ENCODE results near the gene SCGB3A1.

The SCGB3A1 gene

GRCh38 chr5:180591311-180591887 lies at the start of gene SCGB3A1:
Gene SCGB3A1, minus strand, starts transcription at chr5:180591499. Its CDS starts 37 bp downstream, at chr5:180591462.
- no peak for DNase-seq

- DNase-seq, result no peak
Measured at GRCh38 chr5:180640611-180640860, 49.2 kb upstream of the SCGB3A1 start.

GRCh38 chr5:180639741-180640610 lies 48.7 kb upstream of the SCGB3A1 start:
- DNase-seq, result no peak

- DNase-seq, result no peak
Measured at GRCh38 chr5:180639287-180639686, 48.0 kb upstream of the SCGB3A1 start.

- DNase-seq, result no peak
Measured at GRCh38 chr5:180637962-180638680, 46.8 kb upstream of the SCGB3A1 start.

- no peak for DNase-seq
Measured at GRCh38 chr5:180636403-180637075, 45.2 kb upstream of the SCGB3A1 start.

GRCh38 chr5:180636016-180636402 lies 44.7 kb upstream of the SCGB3A1 start:
- no peak for DNase-seq

GRCh38 chr5:180633283-180634177 lies 42.2 kb upstream of the SCGB3A1 start:
- DNase-seq, result no peak

GRCh38 chr5:180632768-180633167 lies 41.5 kb upstream of the SCGB3A1 start:
- no peak for DNase-seq

- DNase-seq, result no peak
Measured at GRCh38 chr5:180631549-180632383, 40.5 kb upstream of the SCGB3A1 start.

GRCh38 chr5:180630426-180630825 lies 39.1 kb upstream of the SCGB3A1 start:
- no peak for DNase-seq

GRCh38 chr5:180629831-180630382 lies 38.6 kb upstream of the SCGB3A1 start:
- DNase-seq, result no peak

- no peak for DNase-seq
Measured at GRCh38 chr5:180628827-180629750, 37.8 kb upstream of the SCGB3A1 start.

- no peak for DNase-seq
Measured at GRCh38 chr5:180628211-180628610, 36.9 kb upstream of the SCGB3A1 start.

- DNase-seq, result no peak
Measured at GRCh38 chr5:180627386-180628120, 36.3 kb upstream of the SCGB3A1 start.

GRCh38 chr5:180626661-180627385 lies 35.5 kb upstream of the SCGB3A1 start:
- DNase-seq, result no peak

- no peak for DNase-seq
Measured at GRCh38 chr5:180625791-180626660, 34.7 kb upstream of the SCGB3A1 start.
